Stimulated activated naive CD4-positive, alpha-beta T cell treated with Interleukin-2 at 50 U/mL for 16 hours (primary cell): Measurements from ENCODE around the gene COG1.

Experiments
- DNase-seq: peaks from one replicate; lab custom pipeline; 2025; lab: John Stamatoyannopoulos, UW

The COG1 gene

DNA sequence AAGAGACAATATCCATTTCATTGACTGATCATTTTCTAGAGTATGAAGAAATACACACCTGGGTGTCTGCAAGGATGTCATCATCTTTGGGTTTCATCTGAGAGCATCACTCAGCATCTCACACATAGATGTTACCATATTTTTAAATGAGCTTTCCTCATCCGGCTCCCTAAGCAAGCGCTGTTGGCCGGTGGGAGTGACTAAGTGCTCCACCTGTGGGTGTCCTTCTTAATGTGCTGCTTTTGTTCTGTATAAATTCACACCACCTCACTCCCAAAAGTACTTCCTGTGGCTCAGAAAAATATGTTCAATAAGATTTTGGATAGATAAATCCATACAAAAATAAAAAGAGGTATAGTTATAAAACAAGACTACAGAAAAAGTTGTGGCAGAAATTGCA lies 20.6 kb upstream of the COG1 start:
- DNase-seq: no peak

DNA sequence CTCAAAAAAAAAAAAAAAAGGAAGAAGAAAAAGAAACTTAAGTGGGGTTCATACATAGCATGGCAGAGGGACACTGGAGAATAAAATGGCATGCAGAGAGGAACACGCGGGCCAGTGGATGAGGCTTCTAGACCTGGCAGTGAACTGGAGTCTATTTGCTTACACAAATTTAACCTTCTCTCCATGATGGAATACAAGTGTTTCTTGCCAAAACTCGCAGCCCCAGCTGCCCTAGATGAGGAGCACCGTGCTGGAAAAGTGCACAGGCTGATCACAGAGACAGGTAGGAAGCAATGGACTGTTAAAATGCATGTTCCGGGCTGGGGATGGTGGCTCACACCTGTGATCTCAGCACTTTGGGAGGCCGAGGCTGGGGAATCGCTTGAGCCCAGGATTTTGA lies 18.7 kb upstream of the COG1 start:
- no peak for DNase-seq

DNA sequence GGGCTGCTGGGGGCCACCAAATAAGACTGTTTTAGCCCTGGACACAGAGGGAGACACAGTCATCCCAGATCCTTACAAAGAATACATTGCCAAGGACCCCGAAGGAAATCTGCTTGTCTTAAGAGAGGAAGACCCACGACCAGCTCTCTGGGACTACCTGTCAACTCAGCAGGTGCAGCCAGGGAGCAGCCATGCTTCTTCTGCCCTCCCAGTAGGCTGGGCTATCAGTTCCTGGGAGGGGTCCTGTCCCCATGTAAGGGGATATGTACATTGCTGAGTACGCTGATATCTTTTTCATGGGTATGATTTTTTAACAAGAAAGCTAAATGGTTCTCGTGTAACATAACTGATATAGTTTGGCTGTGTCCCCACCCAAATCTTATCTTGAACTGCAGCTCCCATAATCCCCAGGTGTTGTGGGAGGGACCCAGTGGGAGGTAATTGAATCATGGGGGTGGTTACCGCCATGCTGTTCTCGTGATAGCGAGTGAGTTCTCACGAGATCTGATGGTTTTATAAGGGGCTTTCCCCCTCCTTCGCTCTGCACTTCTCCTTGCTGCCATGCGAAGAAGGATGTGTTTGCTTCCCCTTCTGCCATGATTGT lies 16.8 kb upstream of the COG1 start:
- DNase-seq: no peak

- no peak for DNase-seq
These were observed 13.5 kb upstream of the COG1 start for GRCh38 chr17:73179387-73179786.

DNA sequence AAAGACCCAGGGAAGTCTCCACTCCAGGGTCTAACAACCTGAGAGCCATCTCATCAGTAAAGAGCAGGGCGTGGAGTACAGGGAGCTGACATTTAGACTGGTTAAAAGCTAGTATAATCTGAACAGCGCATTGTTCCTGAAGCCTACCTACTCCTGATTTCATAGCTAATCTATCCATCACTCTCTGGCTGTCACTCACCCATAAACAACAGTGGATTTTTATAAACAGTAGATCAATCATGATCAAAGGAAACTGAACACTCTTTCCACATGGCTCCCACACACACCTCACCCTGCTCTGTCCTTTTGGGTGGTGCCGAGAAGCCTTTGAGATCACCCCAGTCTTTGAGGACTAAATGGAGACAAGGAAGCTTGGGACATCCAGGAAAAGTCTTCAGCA lies 13.0 kb upstream of the COG1 start:
- DNase-seq: no peak

- DNase-seq: no peak
These were observed 10.1 kb upstream of the COG1 start for GRCh38 chr17:73182616-73183310.

- DNase-seq: no peak
These were observed 8.5 kb upstream of the COG1 start for GRCh38 chr17:73184136-73184993.

DNA sequence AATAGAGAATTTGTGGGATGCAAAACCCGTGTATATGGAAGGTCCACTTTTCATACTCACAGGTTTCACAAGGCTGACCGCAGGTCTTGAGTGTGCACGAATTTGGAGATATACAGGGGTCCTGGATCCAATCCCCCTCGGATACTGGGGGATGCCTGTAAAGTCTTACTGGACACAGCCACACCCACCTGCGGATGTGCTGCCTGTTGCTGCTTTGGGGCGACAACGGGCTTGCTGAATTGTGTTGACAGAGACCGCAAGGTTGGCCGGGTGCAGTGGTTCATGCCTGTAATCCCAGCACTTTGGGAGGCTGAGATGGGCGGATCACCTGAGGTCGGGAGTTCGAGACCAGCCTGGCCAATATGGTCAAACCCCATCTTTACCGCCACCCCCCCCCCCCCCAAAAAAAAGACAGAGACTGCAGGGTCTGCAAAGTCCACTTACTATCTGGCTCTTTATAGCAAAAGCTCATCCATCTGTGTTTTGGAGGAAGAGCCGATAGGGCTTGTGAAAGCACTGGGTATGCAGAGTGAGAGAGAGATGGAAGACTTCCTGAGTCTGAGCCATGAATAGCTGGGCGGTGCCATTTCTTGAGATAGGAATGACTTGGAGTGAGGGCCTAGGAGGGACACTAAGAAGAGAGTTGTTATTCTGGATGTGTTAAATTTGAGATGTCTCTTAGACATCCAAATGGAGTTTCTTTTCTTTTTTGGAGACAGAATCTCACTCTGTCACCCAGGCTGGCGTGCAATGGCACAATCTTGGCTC lies 6.4 kb upstream of the COG1 start:
- no peak for DNase-seq

DNA sequence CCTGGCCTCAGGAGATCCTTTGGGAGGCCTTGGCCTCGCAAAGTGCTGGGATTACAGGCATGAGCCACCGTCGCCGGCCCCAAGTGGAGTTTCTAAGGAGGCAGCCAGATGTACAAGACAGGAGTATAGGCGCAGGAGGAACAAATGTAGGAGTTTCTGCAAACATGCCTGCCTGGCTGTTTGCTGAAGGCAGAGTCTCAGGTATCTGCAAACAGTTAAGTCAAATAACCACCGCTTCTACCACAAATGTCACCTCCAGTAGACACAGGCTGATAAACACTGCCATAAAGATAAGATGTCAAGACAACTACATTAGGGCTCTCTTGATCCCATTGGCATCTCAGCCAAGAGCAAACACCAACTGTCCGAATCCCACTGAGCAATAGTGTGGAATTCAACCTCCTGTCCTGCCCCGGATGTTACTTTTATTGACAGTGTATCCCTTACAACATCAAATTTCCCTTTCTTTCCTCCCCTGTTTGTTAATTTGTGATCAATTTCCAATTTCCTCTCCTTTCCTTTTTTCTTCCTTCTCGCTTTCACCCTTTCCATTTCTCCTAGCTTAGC lies 5.6 kb upstream of the COG1 start:
- no peak for DNase-seq

DNA sequence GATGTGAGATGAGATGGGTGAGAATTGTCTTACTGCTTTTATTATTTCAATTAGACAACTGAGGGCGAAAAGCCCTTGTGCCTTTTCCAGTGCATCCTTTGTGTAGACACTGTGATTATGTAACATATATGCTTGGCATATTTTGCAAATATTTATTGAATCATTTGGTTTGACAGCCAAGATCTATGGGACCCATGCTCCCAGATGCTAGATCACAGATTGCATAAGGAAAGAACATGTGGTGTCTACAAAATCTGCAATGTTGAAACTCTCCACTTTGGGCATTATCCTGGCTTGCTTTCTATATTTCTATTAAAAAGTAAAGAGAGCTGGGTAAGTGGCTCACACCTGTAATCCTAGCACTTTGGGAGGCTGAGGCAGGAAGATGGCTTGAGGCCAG lies 4.8 kb upstream of the COG1 start:
- no peak for DNase-seq

- no peak for DNase-seq
These were observed 3.3 kb upstream of the COG1 start for GRCh38 chr17:73189417-73190099.

GRCh38 chr17:73191443-73192205 lies 1.2 kb upstream of the COG1 start:
- peak; percentile 59 for DNase-seq

DNA sequence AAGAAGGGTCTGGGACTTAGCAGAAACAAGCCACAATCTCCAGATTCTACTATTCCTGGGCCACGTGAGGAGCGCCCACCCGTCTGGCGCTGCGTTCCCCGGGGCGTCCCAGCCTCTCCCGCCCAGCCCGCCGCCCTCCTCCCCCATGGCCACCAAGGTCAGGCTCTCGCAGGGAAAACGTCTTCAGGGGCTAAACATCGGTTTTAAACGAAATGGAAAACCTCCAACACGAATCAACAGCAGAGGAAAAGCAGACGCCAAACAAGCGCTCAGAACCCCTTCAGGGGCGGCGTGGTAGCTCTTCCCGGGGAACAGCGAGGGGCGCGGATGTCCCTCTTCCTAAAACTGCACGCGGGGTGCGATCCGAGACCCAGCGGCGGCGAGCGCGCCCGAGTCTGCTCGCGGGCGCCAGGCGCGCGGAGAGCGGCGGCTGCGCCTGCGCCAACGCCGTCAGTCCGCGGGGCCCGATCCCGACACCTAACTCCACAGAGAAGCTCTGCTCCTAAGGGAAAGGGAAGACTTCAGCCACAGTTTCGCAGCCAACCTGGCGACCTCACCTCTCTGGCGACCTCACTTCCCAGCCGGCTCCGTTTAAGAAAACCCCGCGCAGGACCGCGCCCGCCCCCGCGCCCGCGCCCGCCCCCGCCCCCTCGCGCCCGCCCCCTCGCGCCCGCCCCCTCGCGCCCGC lies 505 bp upstream of the COG1 start:
- peak; percentile 76 for DNase-seq

DNA sequence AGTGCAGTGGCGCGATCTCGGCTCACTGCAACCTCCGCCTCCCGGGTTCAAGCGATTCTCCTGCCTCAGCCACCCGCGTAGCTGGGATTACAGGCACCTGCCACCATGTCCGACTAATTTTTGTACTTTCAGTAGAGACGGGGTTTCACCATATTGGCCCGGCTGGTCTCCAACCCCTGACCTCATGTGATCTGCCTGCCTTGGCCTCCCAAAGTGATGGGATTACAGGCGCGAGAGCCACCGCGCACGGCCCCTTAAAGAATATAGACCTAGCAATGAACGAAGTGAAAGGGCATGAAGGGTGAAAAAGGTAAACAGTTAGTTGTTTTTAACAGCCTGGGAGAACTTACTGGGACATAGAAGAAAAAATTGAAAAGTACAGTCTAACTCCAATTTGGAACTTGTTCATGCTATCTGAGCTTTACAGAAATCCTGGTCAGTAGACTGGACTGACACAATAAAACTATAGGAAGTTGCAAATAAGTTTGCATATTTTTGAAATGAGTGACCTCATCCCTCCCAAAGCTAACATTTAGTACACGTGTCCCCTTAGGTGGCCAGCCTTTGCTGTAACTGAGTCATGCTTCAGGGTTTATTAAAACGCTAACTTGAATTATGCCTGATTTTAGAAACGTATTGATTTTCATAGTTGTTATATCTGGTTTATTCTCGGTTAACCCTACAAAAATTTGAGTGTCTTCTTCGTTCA lies 1.8 kb downstream of the COG1 start:
- DNase-seq: no peak

DNA sequence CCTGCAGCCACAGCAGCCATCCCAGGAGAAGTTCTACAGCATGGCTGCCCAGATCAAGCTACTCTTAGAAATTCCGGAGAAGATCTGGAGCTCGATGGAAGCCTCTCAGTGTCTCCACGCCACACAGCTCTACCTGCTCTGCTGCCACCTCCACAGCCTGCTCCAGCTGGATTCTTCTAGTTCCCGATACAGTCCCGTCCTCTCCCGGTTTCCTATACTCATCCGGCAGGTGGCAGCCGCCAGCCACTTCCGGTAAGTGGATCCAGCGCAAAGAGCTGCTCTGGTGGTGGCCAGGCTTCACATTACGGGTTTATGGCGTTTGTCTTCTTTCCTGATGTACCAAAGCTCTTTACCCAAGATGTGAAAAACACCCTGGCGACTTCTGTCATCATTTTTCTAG lies 3.6 kb downstream of the COG1 start:
- DNase-seq: no peak

GRCh38 chr17:73197161-73197560 lies 4.3 kb downstream of the COG1 start:
- no peak for DNase-seq

- no peak for DNase-seq
These were observed 5.5 kb downstream of the COG1 start for GRCh38 chr17:73198201-73198929.

DNA sequence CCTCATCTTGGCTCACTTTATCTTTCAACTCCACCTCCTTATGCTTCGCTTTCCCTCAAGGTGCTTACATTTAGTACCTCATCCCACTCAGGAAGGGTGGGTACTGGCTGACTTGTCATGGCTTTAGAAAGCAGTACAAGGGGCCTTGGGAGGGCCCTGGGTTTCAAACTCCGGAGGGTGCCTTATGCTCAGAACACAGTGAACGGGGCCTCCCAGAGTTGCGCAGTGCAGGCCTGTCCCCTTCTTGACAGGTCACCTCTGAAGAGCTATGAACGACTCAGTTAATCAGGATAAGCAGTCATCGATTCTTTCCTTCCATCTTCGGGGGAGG lies 6.0 kb downstream of the COG1 start:
- DNase-seq: no peak

GRCh38 chr17:73199751-73200317 lies 7.0 kb downstream of the COG1 start:
- no peak for DNase-seq
